ENCODE results near the gene ARVCF.

The ARVCF gene

DNA sequence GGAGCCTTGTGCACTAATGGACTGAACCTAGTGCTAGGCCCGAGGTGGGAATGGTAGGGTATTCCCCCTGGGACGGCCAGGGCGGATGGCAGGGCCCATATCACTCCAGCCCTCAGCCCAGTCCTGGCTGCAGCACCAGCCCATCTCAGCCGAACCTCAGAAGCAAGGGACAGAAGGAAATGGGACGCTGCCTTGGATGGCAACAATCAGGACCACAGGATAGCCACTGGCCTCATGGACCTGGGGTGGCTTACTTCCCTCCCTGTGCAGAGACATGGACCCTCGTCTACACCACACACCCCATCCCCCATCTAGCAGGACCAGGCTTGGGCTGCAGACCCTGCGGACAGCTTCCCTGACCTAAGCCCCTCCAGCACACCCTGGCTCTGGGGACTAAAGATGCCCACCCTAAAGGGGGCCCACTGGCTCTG lies 24.1 kb downstream of the ARVCF start:
- TF ChIP-seq, protein P1, sequence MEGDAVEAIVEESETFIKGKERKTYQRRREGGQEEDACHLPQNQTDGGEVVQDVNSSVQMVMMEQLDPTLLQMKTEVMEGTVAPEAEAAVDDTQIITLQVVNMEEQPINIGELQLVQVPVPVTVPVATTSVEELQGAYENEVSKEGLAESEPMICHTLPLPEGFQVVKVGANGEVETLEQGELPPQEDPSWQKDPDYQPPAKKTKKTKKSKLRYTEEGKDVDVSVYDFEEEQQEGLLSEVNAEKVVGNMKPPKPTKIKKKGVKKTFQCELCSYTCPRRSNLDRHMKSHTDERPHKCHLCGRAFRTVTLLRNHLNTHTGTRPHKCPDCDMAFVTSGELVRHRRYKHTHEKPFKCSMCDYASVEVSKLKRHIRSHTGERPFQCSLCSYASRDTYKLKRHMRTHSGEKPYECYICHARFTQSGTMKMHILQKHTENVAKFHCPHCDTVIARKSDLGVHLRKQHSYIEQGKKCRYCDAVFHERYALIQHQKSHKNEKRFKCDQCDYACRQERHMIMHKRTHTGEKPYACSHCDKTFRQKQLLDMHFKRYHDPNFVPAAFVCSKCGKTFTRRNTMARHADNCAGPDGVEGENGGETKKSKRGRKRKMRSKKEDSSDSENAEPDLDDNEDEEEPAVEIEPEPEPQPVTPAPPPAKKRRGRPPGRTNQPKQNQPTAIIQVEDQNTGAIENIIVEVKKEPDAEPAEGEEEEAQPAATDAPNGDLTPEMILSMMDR (IDR thresholded peaks at IDR 0.05), result no peak
- Histone ChIP-seq H3K4me3 (no peak overlapping the region), H3K27ac (peak overlapping the region; percentile 68 to 95)
- DNase-seq (ENCODE audit: low spot score), result no peak

DNA sequence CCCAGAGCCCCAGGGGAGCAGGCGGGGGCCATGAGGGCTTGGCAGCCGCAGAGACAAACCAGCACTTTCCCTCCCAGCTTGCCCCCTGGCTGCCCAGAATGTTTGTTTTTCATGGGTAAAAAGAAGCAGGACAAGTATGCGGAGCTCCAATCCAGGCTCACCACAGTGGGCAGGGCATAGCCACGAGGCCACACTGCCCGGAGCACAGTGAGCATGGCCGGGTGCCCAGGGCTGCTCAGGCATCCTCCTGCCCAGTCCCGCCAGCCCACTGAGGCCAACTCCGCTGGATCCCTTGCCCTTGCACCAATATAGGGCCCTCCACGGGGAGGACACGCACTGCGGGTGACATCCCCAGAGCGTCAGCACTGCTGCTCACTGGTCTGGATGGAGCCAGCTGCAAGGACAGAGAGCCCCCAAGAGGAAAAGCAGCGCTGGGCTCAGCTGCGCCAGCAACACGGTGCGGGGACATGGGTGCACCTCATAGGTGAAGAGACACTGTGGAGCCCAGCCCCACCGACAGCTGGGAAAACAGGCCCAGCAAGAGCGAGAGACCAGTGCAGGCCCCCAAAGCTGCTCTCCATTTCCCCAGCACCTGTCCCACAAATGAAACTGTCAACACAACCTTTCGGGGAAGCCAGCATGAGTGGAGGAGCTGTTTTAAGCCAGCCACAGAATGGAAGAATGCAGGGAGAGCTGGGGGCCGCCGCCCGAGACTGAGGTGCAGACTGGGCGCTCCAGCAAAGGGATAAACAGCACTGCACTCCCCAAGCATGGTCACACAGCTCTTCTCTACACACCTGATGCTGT lies 24.8 kb downstream of the ARVCF start:
- TF ChIP-seq, protein P1 (IDR thresholded peaks at IDR 0.05), result no peak

DNA sequence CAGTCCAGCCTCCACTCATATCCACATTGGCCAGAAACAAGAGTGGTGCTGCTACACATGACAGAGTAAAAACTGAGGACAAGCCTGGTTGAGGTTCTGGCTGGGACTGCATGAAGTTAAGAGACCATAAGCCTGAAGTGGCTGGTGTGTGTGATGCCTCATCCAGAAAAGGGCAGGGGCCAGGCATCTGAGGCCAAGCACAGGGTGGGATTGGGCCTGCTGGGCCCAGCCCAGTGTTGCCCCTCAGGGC lies 25.3 kb downstream of the ARVCF start:
- TF ChIP-seq, protein P1 (IDR thresholded peaks at IDR 0.05), result no peak
- peak overlapping the region; percentile 68 to 95 for H3K27ac ChIP-seq
- no peak overlapping the region for H3K4me3 ChIP-seq
- DNase-seq (ENCODE audit: low spot score), result no peak

More for the DNA sequence above, 24.8 kb downstream of the ARVCF start:
- H3K4me3 ChIP-seq, result no peak overlapping the region
- peak; percentile 89 for DNase-seq (ENCODE audit: low spot score)
- H3K27ac ChIP-seq, result peak overlapping the region; percentile 68 to 95

DNA sequence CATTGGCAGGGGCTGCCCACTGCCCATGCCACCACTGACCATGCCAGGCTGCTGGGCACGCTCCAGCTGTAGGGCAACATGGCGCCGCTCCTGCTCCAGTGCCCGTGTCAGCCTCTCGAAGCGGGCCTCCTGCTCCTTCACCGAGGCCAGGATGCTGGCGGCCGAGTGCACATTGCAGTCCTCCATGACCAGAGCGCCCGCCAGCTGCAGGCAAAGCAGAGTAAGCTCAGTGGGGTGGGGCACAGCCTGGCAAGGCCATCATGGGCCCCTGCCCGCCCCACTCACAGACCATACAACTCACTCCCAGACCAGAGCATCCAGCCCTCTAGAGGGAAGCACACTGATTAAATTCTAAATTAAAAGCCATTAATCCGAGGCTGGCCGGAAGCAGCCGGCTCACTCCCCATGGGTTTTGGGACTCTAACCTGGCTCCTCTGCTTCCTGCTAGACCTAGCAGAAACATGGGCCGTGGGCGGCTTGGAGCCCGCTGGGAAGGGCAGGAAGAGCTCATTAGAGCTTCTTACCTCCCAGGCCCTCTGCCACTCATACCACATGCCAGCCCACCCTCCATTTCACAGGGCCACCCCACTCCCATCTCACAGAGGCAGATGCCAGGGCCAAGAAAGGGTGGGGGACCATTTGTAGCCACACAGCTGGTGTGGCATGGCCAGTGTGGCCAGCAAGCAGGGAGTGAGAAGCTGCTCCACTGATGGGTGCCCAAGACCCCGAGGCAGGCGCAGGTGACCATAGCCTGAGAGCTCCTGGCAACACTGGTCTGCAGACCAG lies 25.8 kb downstream of the ARVCF start:
- Histone ChIP-seq H3K4me3 (no peak overlapping the region), H3K27ac (peak overlapping the region; percentile 68 to 95)
- TF ChIP-seq, protein P1 (IDR thresholded peaks at IDR 0.05), result no peak
- no peak for DNase-seq (ENCODE audit: low spot score)

DNA sequence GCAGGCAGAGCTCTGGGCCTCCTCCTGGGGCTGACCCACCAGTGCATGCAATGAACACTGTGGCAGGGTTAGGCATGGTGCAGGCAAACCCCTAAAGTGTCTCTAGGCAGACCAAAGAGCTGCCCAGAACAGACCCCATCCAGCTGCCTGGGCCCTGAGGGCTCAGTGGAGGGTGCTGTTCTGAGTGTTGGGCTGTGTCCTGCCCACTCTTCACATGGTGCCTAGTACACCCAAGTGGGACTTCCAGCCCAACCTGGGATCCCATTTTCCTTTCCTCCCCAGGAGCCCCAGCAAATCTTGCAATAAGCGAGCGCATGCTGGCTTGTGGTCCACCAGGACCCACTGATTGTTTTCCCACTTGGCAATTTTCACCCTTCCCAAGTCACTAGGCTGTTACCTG lies 26.4 kb downstream of the ARVCF start:
- Histone ChIP-seq H3K4me3 (no peak overlapping the region), H3K27ac (peak overlapping the region; percentile 68 to 95)
- no peak for DNase-seq (ENCODE audit: low spot score)
- TF ChIP-seq, protein P1 (IDR thresholded peaks at IDR 0.05), result no peak

DNA sequence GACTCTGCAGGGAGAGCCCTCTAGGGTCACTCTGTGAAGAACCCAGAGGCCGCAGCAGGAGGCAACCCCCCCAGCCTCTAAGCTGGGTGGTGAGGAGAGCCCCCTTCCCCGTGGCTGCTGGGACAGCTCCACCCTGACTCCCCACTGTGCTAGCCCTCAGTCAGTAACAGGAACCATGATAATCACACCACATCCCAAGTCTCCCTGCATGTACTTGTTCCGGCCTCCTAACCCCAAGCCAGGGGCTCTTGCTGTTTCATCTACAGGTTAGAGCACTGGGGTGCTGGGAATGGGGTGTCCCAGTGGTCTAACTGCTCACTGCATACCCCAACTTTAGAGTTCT lies 26.9 kb downstream of the ARVCF start:
- TF ChIP-seq, protein P1 (IDR thresholded peaks at IDR 0.05), result no peak
- H3K4me3 ChIP-seq, result no peak overlapping the region
- no peak for DNase-seq (ENCODE audit: low spot score)
- peak overlapping the region; percentile 35 to 95 for H3K27ac ChIP-seq

All from coronary artery (tissue), 2 donors.